ENCODE results near the gene ADCY1.

DNA sequence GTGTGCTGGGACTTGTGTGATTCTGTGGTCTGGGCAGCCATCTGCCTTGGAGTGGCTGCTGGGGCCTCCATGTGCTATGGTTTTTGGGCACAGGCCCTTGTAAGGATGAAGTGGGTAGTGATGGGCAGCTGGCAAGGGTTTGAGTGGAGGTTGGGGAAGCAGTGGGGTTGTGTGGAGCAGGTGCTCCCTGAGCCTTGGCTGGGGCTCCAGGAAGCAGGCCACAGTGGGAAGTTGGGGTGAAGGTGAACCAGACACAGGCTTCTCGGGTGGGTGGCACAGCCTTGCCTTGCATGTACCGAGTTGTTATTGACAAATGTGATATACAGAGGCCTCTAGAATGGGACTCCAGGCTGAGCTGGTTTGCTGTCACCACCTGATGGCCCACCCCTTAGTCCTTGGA is 82.3 kb downstream of the ADCY1 start:
- TF ChIP-seq, protein P1, sequence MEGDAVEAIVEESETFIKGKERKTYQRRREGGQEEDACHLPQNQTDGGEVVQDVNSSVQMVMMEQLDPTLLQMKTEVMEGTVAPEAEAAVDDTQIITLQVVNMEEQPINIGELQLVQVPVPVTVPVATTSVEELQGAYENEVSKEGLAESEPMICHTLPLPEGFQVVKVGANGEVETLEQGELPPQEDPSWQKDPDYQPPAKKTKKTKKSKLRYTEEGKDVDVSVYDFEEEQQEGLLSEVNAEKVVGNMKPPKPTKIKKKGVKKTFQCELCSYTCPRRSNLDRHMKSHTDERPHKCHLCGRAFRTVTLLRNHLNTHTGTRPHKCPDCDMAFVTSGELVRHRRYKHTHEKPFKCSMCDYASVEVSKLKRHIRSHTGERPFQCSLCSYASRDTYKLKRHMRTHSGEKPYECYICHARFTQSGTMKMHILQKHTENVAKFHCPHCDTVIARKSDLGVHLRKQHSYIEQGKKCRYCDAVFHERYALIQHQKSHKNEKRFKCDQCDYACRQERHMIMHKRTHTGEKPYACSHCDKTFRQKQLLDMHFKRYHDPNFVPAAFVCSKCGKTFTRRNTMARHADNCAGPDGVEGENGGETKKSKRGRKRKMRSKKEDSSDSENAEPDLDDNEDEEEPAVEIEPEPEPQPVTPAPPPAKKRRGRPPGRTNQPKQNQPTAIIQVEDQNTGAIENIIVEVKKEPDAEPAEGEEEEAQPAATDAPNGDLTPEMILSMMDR (IDR thresholded peaks at IDR 0.05) = no peak
- no peak for TF ChIP-seq POLR2A (IDR thresholded peaks at IDR 0.05)

Measured in esophagus squamous epithelium (tissue), 4 donors.